ENCODE measurements around the gene AHCYL1. TPM values are rescaled to one million over a fixed set of nuclear protein-coding genes. Genes with fewer than 3 reads are reported as not detected.

The AHCYL1 gene
- total and polyA plus RNA-seq, 2 of the 8 experiments (the other 6 are each of a cell fraction or from before 2014, with no cell fraction given) = 64.5 to 95.9 TPM

DNA sequence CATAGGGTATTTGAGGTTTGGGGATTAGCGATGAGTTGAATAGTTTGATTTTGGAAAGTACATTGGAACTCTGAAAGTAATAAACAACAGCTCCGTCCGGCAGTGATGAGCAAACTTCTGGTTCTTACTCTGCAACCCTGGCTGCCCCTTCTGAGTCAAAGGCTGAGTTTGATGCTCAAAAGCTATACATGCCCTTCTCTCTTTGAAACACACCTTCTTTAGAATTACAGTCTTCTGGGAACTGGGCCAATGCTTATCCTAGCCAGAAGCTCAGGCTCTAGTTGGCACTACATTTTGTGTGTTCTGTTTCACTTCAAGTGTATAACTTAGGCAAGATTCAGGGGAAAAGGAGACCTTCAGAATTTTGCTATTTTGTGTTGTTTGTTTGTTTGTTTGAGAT is 9.3 kb downstream of the AHCYL1 start:
- Histone ChIP-seq H4K20me1 (replicated peaks in 1 of 2; ENCODE audit: control insufficient read depth in 1 of 2, insufficient read depth in 2 of 2, low read length in 2 of 2) (peaks cover 5 to 9% of the 10 kb centered on the region in 2 experiments), H4K5ac (ENCODE audit: insufficient read length, low read depth, low read length) (no peak overlapping the region), H3K9me3 (ENCODE audit: insufficient read depth in 2 of 2, low read depth in 1 of 2, low read length in 1 of 2) (no peaks in the 10 kb centered on the region), H2BK12ac (ENCODE audit: low read depth, low read length) (no peak overlapping the region), H3K4ac (replicated peaks; ENCODE audit: insufficient read length, low read depth, low read length) (no peak overlapping the region), H2BK20ac (ENCODE audit: low read length) (no peak overlapping the region), H2BK5ac (ENCODE audit: low read depth, low read length) (no peak overlapping the region), H3K23me2 (ENCODE audit: low read depth, low read length) (no peaks in the 10 kb centered on the region), H3K27me3 (replicated peaks in 1 of 4; ENCODE audit: control insufficient read depth in 3 of 4, extremely low read depth in 1 of 4, insufficient read depth in 3 of 4, low read length in 3 of 4) (no peaks in the 10 kb centered on the region), H3K4me3 (ENCODE audit: extremely low read depth in 1 of 4, insufficient read depth in 2 of 4, low read depth in 3 of 4, low read length in 4 of 4) (no peak overlapping the region), H3K56ac (replicated peaks; ENCODE audit: insufficient read length, low read depth, low read length) (no peak overlapping the region), H3K14ac (ENCODE audit: insufficient read length) (no peak overlapping the region), H3K36me3 (ENCODE audit: control insufficient read depth in 2 of 4, insufficient read depth in 4 of 4, low read length in 3 of 4) (peaks cover 0 to 10% (median 2%) of the 10 kb centered on the region in 4 experiments; a peak in 3 of 8 replicates), H3K18ac (ENCODE audit: extremely low read depth, low read length) (no peak overlapping the region), H2BK120ac (replicated peaks; ENCODE audit: low read depth, low read length) (no peak overlapping the region), H4K91ac (replicated peaks; ENCODE audit: insufficient read length, low read length) (no peak overlapping the region), H3K79me2 (ENCODE audit: control insufficient read depth in 1 of 2, insufficient read depth in 2 of 2, low read length in 2 of 2) (peaks cover 5 to 77% of the 10 kb centered on the region in 2 experiments), H3K4me1 (replicated peaks in 1 of 4; ENCODE audit: control insufficient read depth in 3 of 4, insufficient read depth in 4 of 4, low read length in 3 of 4) (peaks cover 0 to 3% (median 0%) of the 10 kb centered on the region in 4 experiments; a peak in 1 of 7 replicates), H3K79me1 (ENCODE audit: low read depth, low read length) (peaks cover 5% of the 10 kb centered on the region), H3K9ac (replicated peaks in 1 of 4; ENCODE audit: extremely low read depth in 1 of 4, low read depth in 3 of 4, low read length in 3 of 4) (no peak overlapping the region), H2BK15ac (ENCODE audit: low read length) (no peak overlapping the region), H2AFZ (ENCODE audit: low read length) (no peak overlapping the region), H3K27ac (ENCODE audit: low read depth, low read length) (no peak overlapping the region), H3K23ac (ENCODE audit: insufficient read length) (no peak overlapping the region), H2AK5ac (ENCODE audit: low read depth, low read length) (no peak overlapping the region), H3K4me2 (ENCODE audit: insufficient read depth in 1 of 2, low read depth in 2 of 2, low read length in 2 of 2) (no peak overlapping the region), H4K8ac (ENCODE audit: extremely low read depth, insufficient read depth, low read length) (no peak overlapping the region)
- WGBS, 2 experiments (ENCODE audit: extremely low coverage in 1 of 2, insufficient coverage in 1 of 2, insufficient read length in 1 of 2, insufficient replicate concordance in 2 of 2, low coverage in 1 of 2, low lambda C conversion rate in 2 of 2, missing lambda C conversion rate in 1 of 2) = 93% methylated on average over 3 of the region's 3 CpGs; no CpG with 5 or more reads in 1 of the 2 experiments
- FAIRE-seq = no peak
- DNase-seq (ENCODE audit: low read depth in 1 of 2, low spot score in 2 of 2) = no peak
- CTCF ChIA-PET (ENCODE audit: partially characterized antibody) = interaction anchor here (1.2 to 4.8 kb wide), 4 partner anchors 9 to 71 kb away, joined by 3 to 22 read pairs (median 9); partner anchors contain the start of gene AHCYL1
- POLR2A ChIA-PET (ENCODE audit: partially characterized antibody) = interaction anchor here (0.6 to 2.6 kb wide), 2 partner anchors 9 to 178 kb away, joined by 4 to 15 read pairs; partner anchors contain the start of gene AHCYL1
- no peak for TF ChIP-seq EP300 (IDR thresholded peaks at IDR 0.05; ENCODE audit: borderline replicate concordance in 1 of 2, low read depth in 2 of 2, low read length in 2 of 2)
- TF ChIP-seq ATF2 (IDR thresholded peaks at IDR 0.05; ENCODE audit: low read length) = no peak
- TF ChIP-seq MAFK (IDR thresholded peaks at IDR 0.05; ENCODE audit: low read depth, low read length) = no peak
- TF ChIP-seq RAD21 (IDR thresholded peaks at IDR 0.05 in 1 of 2, conservative IDR thresholded peaks at IDR 0.05 in 1 of 2; ENCODE audit: low read depth in 2 of 2, low read length in 2 of 2) = no peak
- TF ChIP-seq GTF2F1 (IDR thresholded peaks at IDR 0.05; ENCODE audit: borderline replicate concordance, low read depth, low read length) = no peak
- TF ChIP-seq NANOG (IDR thresholded peaks at IDR 0.05; ENCODE audit: insufficient read depth, low read depth, low read length, poor library complexity, severe bottlenecking) = no peak
- no peak for TF ChIP-seq SP4 (IDR thresholded peaks at IDR 0.05; ENCODE audit: low read length)
- no peak for TF ChIP-seq TCF12 (IDR thresholded peaks at IDR 0.05; ENCODE audit: low read depth, low read length)
- TF ChIP-seq SIRT6 (IDR thresholded peaks at IDR 0.05; ENCODE audit: low read length) = no peak
- no peak for TF ChIP-seq KDM4A (IDR thresholded peaks at IDR 0.05; ENCODE audit: low read depth, low read length, severe bottlenecking)
- TF ChIP-seq GABPA (IDR thresholded peaks at IDR 0.05; ENCODE audit: borderline replicate concordance, insufficient read depth, low read length) = no peak
- TF ChIP-seq POU5F1 (IDR thresholded peaks at IDR 0.05; ENCODE audit: low read depth, low read length) = no peak

Data from H1 (cell line).